Stimulated activated CD4-positive, alpha-beta T cell treated with anti-CD3 and anti-CD28 coated beads, Interleukin-1b, Interleukin-23, amount 100 ng/mL, for 4 hours (primary cell): ENCODE measurements around the gene ARL6IP4.

Experiments used
- DNase-seq, 2 donors: peaks; one replicate each; pipeline ENCODE4 v3.0.0-alpha.2; 2020; ENCODE audit warnings: low read depth in 2 of 2

ARL6IP4 gene

GRCh38 chr12:122958198-122958888, 22.1 kb upstream of the ARL6IP4 start:
- DNase-seq, result no peak

GRCh38 chr12:122959566-122960192, 20.8 kb upstream of the ARL6IP4 start:
- no peak for DNase-seq

GRCh38 chr12:122960193-122960569, 20.3 kb upstream of the ARL6IP4 start:
- no peak for DNase-seq

- no peak for DNase-seq
These were observed 18.8 kb upstream of the ARL6IP4 start for GRCh38 chr12:122961531-122962329.

GRCh38 chr12:122963941-122964265, 16.6 kb upstream of the ARL6IP4 start:
- DNase-seq, result no peak

GRCh38 chr12:122964439-122965257, 15.8 kb upstream of the ARL6IP4 start:
- DNase-seq, result no peak

GRCh38 chr12:122965321-122965751, 15.1 kb upstream of the ARL6IP4 start:
- DNase-seq, result no peak

- DNase-seq, result peak; percentile 95 to 97
These were observed 14.4 kb upstream of the ARL6IP4 start, which contains the start of gene ABCB9 for GRCh38 chr12:122965851-122966742. TSS of gene ABCB9 (minus strand) at chr12:122966463. CDS start at chr12:122960235, 6,228 bp downstream.

GRCh38 chr12:122966743-122967550, 13.5 kb upstream of the ARL6IP4 start:
- no peak for DNase-seq

GRCh38 chr12:122968104-122968503, 12.4 kb upstream of the ARL6IP4 start:
- DNase-seq, result no peak

GRCh38 chr12:122969676-122970075, 10.8 kb upstream of the ARL6IP4 start:
- no peak for DNase-seq

GRCh38 chr12:122974274-122974891, 6.1 kb upstream of the ARL6IP4 start:
- peak; percentile 98 to 99 for DNase-seq

GRCh38 chr12:122974892-122975789, 5.3 kb upstream of the ARL6IP4 start, which contains the start of gene OGFOD2:
TSS of gene OGFOD2 (plus strand) at chr12:122975244. CDS start at chr12:122975252, 8 bp downstream.
- DNase-seq, result peak; percentile 83 to 88

- no peak for DNase-seq
These were observed 4.5 kb upstream of the ARL6IP4 start for GRCh38 chr12:122975790-122976647.

GRCh38 chr12:122976648-122976975, 3.9 kb upstream of the ARL6IP4 start:
- no peak for DNase-seq

- DNase-seq, result no peak
These were observed 3.3 kb upstream of the ARL6IP4 start for GRCh38 chr12:122977153-122977552.

GRCh38 chr12:122977655-122978392, 2.7 kb upstream of the ARL6IP4 start:
- DNase-seq, result no peak
